HCT116 (cell line): Measurements from ENCODE around the gene SUGCT. TPM values are rescaled to one million over a fixed set of nuclear protein-coding genes. Genes with fewer than 3 reads are reported as not detected.

Source experiments
- ATAC-seq: fragments of 200-7000 bp; cut with Tn5 transposase; 2 replicates; pipeline ENCODE4 v1.9.1; 2020; ENCODE audit warnings: mild to moderate bottlenecking, moderate library complexity
- BruUV-seq: library from RNA; stranded (reverse); fragments of 400-500 nt; replicated peaks from 2 replicates; lab custom pipeline; 2021; lab: Mats Ljungman, UMichigan
- CTCF ChIA-PET: fragments of 300-600 bp; sonication (Branson Sonifier 250); formaldehyde crosslinking; loops from one replicate; lab custom pipeline; 2021; ENCODE audit warnings: antibody characterized with exemption; lab: Charles Lee
- POLR2A ChIA-PET: fragments of 300-600, 350-600 bp; sonication (Branson Sonifier 250); formaldehyde crosslinking; loops from one replicate; lab custom pipeline; 2021; ENCODE audit warnings: antibody characterized with exemption; lab: Charles Lee
- RAD21 ChIA-PET, 2 experiments: fragments of 300-600 bp; sonication (Branson Sonifier 250); formaldehyde crosslinking; loops; one replicate each; lab custom pipeline; 2023; ENCODE audit warnings: low total read pairs in 2 of 2; ENCODE audit not compliant: uncharacterized antibody in 2 of 2, unreplicated experiment in 2 of 2, low non-redundant PET in 1 of 2; lab: Charles Lee
- DNase-seq: peaks from one replicate; pipeline ENCODE4 v3.0.0-alpha.2; 2010; ENCODE audit warnings: low read depth, low spot score
- H2AFZ ChIP-seq: fragments of 200-600 bp; shearing (Covaris generic), sonication (generic); 2 replicates; pipeline ENCODE4 v1.6.1; 2017; ENCODE audit warnings: low read depth, mixed run types, mixed read lengths, antibody characterized with exemption, low read length; ENCODE audit not compliant: poor library complexity, severe bottlenecking
- H3K27ac ChIP-seq: 2 replicates; pipeline ENCODE4 v1.5.1; 2012; ENCODE audit warnings: low read depth, low read length
- H3K27me3 ChIP-seq: fragments of 200-600 bp; sonication (generic); 2 replicates; pipeline ENCODE4 v1.6.1; 2016; ENCODE audit warnings: mixed run types, low read length, mixed read lengths; ENCODE audit not compliant: insufficient read depth
- H3K36me3 ChIP-seq, 2 experiments: fragments of 200-500 bp in 1 of 2; fragments of 200-600 bp in 1 of 2; sonication (Bioruptor generic) in 1 of 2; sonication (generic) in 1 of 2; 2 replicates each; pipeline versions ENCODE4 v1.5.1 to v1.6.1; 2014 to 2016; ENCODE audit warnings: low read length in 2 of 2, inconsistent platforms in 1 of 2, mixed read lengths in 1 of 2, mixed run types in 1 of 2; ENCODE audit not compliant: insufficient read depth in 2 of 2, control insufficient read depth in 1 of 2
- H3K4me1 ChIP-seq, 2 experiments: fragments of 200-600 bp in 1 of 2; sonication (generic) in 1 of 2; 2 replicates each; pipeline versions ENCODE4 v1.5.1 to v1.6.1; 2012 to 2017; ENCODE audit warnings: low read length in 2 of 2, inconsistent platforms in 1 of 2, mild to moderate bottlenecking in 1 of 2, mixed read lengths in 1 of 2, mixed run types in 1 of 2, moderate library complexity in 1 of 2; ENCODE audit not compliant: insufficient read depth in 2 of 2, control insufficient read depth in 1 of 2
- H3K4me2 ChIP-seq: fragments of 200-600 bp; sonication (generic); 2 replicates; pipeline ENCODE4 v1.6.1; 2017; ENCODE audit warnings: mixed run types, low read length, mixed read lengths
- H3K4me3 ChIP-seq, 2 experiments: fragments of 200-600 bp in 1 of 2; sonication (generic) in 1 of 2; replicated peaks in 1 of 2; 2 replicates each; pipeline ENCODE4 v1.5.1; 2011 to 2016; ENCODE audit warnings: low read length in 2 of 2, control low read depth in 1 of 2, low read depth in 1 of 2, mild to moderate bottlenecking in 1 of 2, mixed read lengths in 1 of 2, mixed run types in 1 of 2
- H3K79me2 ChIP-seq: fragments of 200-600 bp; sonication (generic); 2 replicates; pipeline ENCODE4 v1.6.1; 2017; ENCODE audit warnings: mild to moderate bottlenecking, mixed run types, low read length, moderate library complexity, mixed read lengths; ENCODE audit not compliant: insufficient read depth
- H3K9ac ChIP-seq: fragments of 200-600 bp; sonication (generic); 2 replicates; pipeline ENCODE4 v1.6.1; 2016; ENCODE audit warnings: low read length, mixed read lengths
- H3K9me2 ChIP-seq: fragments of 200-600 bp; sonication (generic), shearing (Covaris generic); 2 replicates; pipeline ENCODE4 v1.6.1; 2017; ENCODE audit warnings: mixed run types, mild to moderate bottlenecking, moderate library complexity; ENCODE audit not compliant: insufficient read depth
- H3K9me3 ChIP-seq, 2 experiments: fragments of 200-500 bp in 1 of 2; fragments of 200-600 bp in 1 of 2; sonication (Bioruptor generic) in 1 of 2; sonication (generic) in 1 of 2; 2 replicates each; pipeline ENCODE4 v1.6.1; 2014 to 2017; ENCODE audit warnings: low read length in 2 of 2, mixed read lengths in 2 of 2, inconsistent platforms in 1 of 2, low read depth in 1 of 2, mild to moderate bottlenecking in 1 of 2, mixed run types in 1 of 2, moderate library complexity in 1 of 2; ENCODE audit not compliant: control insufficient read depth in 1 of 2, insufficient read depth in 1 of 2
- H4K20me1 ChIP-seq: fragments of 200-600 bp; sonication (generic), shearing (Covaris generic); 2 replicates; pipeline ENCODE4 v1.6.1; 2017; ENCODE audit warnings: mixed run types, mild to moderate bottlenecking, moderate library complexity; ENCODE audit not compliant: insufficient read depth
- EZH2 ChIP-seq: fragments of 200-600 bp; sonication (generic); IDR thresholded peaks from 2 replicates; pipeline ENCODE4 v1.6.1; 2017; ENCODE audit warnings: antibody characterized with exemption, mixed run types
- POLR2AphosphoS5 ChIP-seq: IDR thresholded peaks from 2 replicates; pipeline ENCODE4 v1.6.1; 2011; ENCODE audit warnings: mild to moderate bottlenecking, low read depth, low read length, moderate library complexity
- SP1 ChIP-seq: IDR thresholded peaks from 2 replicates; pipeline ENCODE4 v1.6.1; 2012; ENCODE audit warnings: low read depth
- YY1 ChIP-seq: IDR thresholded peaks from 2 replicates; pipeline ENCODE4 v1.6.1; 2011; ENCODE audit warnings: low read length, low read depth, moderate library complexity, mild to moderate bottlenecking; ENCODE audit not compliant: insufficient replicate concordance; ENCODE audit errors: extremely low read depth
- intact Hi-C: fragments of 100-400 bp; cut with micrococcal nuclease; formaldehyde crosslinking; loops from 2 replicates; pipeline ENCODE4 v1.10.0; 2022
- total RNA-seq: library from RNA; stranded (reverse); gene quantifications from one replicate; pipeline ENCODE4 v1.2.1, GENCODE V29; 2021; ENCODE audit not compliant: unreplicated experiment
- TF ChIP-seq, protein P1 (sequence below): IDR thresholded peaks from 2 replicates; pipeline ENCODE4 v1.6.1; 2012; ENCODE audit warnings: low read depth
- TF ChIP-seq, protein P2 (sequence below): IDR thresholded peaks from 2 replicates; pipeline ENCODE4 v1.6.1; 2012
- TF ChIP-seq, protein P3 (sequence below): IDR thresholded peaks from 2 replicates; pipeline ENCODE4 v1.6.1; 2012

The SUGCT gene
- total RNA-seq, 1 experiment from 2014 or later = 4.4 TPM

- H4K20me1 ChIP-seq = no peaks in the 10 kb centered on the region
- H3K9me3 ChIP-seq = no peaks in the 10 kb centered on the region
- H3K79me2 ChIP-seq = no peaks in the 10 kb centered on the region
- ChIA-PET RAD21 (no interaction called here), CTCF (interaction anchor here (1.0 kb wide), 1 partner anchor 17 kb away, joined by 3 read pairs; no protein-coding TSS in a partner anchor), POLR2A (no interaction called here)
- no peak overlapping the region for H3K27ac ChIP-seq
- peaks cover 11% of the 10 kb centered on the region for H3K27me3 ChIP-seq
- H3K9me2 ChIP-seq = no peaks in the 10 kb centered on the region
- ATAC-seq = no peak
- BruUV-seq = no TSS peak
- no peak overlapping the region for H3K4me2 ChIP-seq
- H3K4me1 ChIP-seq = no peaks in the 10 kb centered on the region
- H3K9ac ChIP-seq = no peak overlapping the region
- no peak overlapping the region for H2AFZ ChIP-seq
- intact Hi-C loops = no loop called here
- DNase-seq = no peak
- TF ChIP-seq, protein P1, sequence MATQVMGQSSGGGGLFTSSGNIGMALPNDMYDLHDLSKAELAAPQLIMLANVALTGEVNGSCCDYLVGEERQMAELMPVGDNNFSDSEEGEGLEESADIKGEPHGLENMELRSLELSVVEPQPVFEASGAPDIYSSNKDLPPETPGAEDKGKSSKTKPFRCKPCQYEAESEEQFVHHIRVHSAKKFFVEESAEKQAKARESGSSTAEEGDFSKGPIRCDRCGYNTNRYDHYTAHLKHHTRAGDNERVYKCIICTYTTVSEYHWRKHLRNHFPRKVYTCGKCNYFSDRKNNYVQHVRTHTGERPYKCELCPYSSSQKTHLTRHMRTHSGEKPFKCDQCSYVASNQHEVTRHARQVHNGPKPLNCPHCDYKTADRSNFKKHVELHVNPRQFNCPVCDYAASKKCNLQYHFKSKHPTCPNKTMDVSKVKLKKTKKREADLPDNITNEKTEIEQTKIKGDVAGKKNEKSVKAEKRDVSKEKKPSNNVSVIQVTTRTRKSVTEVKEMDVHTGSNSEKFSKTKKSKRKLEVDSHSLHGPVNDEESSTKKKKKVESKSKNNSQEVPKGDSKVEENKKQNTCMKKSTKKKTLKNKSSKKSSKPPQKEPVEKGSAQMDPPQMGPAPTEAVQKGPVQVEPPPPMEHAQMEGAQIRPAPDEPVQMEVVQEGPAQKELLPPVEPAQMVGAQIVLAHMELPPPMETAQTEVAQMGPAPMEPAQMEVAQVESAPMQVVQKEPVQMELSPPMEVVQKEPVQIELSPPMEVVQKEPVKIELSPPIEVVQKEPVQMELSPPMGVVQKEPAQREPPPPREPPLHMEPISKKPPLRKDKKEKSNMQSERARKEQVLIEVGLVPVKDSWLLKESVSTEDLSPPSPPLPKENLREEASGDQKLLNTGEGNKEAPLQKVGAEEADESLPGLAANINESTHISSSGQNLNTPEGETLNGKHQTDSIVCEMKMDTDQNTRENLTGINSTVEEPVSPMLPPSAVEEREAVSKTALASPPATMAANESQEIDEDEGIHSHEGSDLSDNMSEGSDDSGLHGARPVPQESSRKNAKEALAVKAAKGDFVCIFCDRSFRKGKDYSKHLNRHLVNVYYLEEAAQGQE = no peak
- TF ChIP-seq YY1 (no peak), EZH2 (no peak), POLR2AphosphoS5 (no peak), SP1 (no peak)
- TF ChIP-seq, protein P2, sequence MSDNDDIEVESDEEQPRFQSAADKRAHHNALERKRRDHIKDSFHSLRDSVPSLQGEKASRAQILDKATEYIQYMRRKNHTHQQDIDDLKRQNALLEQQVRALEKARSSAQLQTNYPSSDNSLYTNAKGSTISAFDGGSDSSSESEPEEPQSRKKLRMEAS = no peak
- TF ChIP-seq, protein P3, sequence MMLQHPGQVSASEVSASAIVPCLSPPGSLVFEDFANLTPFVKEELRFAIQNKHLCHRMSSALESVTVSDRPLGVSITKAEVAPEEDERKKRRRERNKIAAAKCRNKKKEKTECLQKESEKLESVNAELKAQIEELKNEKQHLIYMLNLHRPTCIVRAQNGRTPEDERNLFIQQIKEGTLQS = no peak
- no peak overlapping the region for H3K4me3 ChIP-seq
- H3K36me3 ChIP-seq = no peaks in the 10 kb centered on the region
Observed at GRCh38 chr7:40621592-40621998, 486.8 kb downstream of the SUGCT start.
